GM12878 (cell line): ENCODE results near the gene CCDC57.
A peak's percentile ranks its signal among the peaks of the same experiment; 100 is the strongest.

Source experiments
- BHLHE40 ChIP-seq, 2 experiments: fragments of 450-650 bp in 1 of 2; IDR thresholded peaks; 2 replicates each; pipeline ENCODE4 v1.6.1; 2011 to 2017; ENCODE audit warnings: low read depth in 2 of 2, borderline replicate concordance in 1 of 2, improper control_type of control experiment in 1 of 2, low read length in 1 of 2, mild to moderate bottlenecking in 1 of 2
- FOS ChIP-seq: IDR thresholded peaks from 3 replicates; pipeline ENCODE4 v1.6.1; 2011; ENCODE audit warnings: borderline replicate concordance; ENCODE audit not compliant: insufficient read length; ENCODE audit errors: extremely low read depth
- KLF5 ChIP-seq: fragments of 450-650 bp; IDR thresholded peaks from 2 replicates; pipeline ENCODE4 v1.6.1; 2014; ENCODE audit warnings: mild to moderate bottlenecking; ENCODE audit not compliant: partially characterized antibody
- MXI1 ChIP-seq: fragments of 150-350 bp; IDR thresholded peaks from 2 replicates; pipeline ENCODE4 v1.6.1; 2011; ENCODE audit warnings: low read depth, mild to moderate bottlenecking, inconsistent platforms, low read length, improper control_type of control experiment
- MYC ChIP-seq: IDR thresholded peaks from 2 replicates; pipeline ENCODE4 v1.6.1; 2011; ENCODE audit warnings: mild to moderate bottlenecking, low read length, moderate library complexity, inconsistent platforms; ENCODE audit not compliant: insufficient read depth, insufficient replicate concordance, insufficient read length, severe bottlenecking
- POLR2AphosphoS5 ChIP-seq: IDR thresholded peaks from 2 replicates; pipeline ENCODE4 v1.6.1; 2011; ENCODE audit warnings: mild to moderate bottlenecking, low read length, inconsistent platforms
- SP1 ChIP-seq: IDR thresholded peaks from one replicate; pipeline ENCODE4 v1.6.1; 2011; ENCODE audit warnings: low read depth, low read length
- ZSCAN29 ChIP-seq: fragments of 450-650 bp; IDR thresholded peaks from 2 replicates; pipeline ENCODE4 v1.6.1; 2017; ENCODE audit warnings: mild to moderate bottlenecking, moderate library complexity
- ZZZ3 ChIP-seq: IDR thresholded peaks from 2 replicates; pipeline ENCODE4 v1.6.1; 2011; ENCODE audit warnings: low read depth; ENCODE audit not compliant: control insufficient read depth, insufficient read length
- TF ChIP-seq, protein P1 (sequence below): fragments of 450-650 bp; IDR thresholded peaks from 2 replicates; pipeline ENCODE4 v1.6.1; 2017; ENCODE audit warnings: mild to moderate bottlenecking, low read depth, inconsistent platforms; ENCODE audit not compliant: poor library complexity, severe bottlenecking
- TF ChIP-seq, protein P2 (sequence below), 3 experiments: IDR thresholded peaks in 2 of 3; conservative IDR thresholded peaks in 1 of 3; 2 replicates each; pipeline ENCODE4 v1.5.1; 2011; ENCODE audit warnings: low read depth in 3 of 3, low read length in 3 of 3, mild to moderate bottlenecking in 3 of 3, control low read depth in 2 of 3, moderate library complexity in 2 of 3, inconsistent platforms in 1 of 3, mixed read lengths in 1 of 3; ENCODE audit not compliant: control insufficient read depth in 2 of 3, insufficient read depth in 1 of 3; ENCODE audit errors: extremely low read depth in 1 of 3

DNA sequence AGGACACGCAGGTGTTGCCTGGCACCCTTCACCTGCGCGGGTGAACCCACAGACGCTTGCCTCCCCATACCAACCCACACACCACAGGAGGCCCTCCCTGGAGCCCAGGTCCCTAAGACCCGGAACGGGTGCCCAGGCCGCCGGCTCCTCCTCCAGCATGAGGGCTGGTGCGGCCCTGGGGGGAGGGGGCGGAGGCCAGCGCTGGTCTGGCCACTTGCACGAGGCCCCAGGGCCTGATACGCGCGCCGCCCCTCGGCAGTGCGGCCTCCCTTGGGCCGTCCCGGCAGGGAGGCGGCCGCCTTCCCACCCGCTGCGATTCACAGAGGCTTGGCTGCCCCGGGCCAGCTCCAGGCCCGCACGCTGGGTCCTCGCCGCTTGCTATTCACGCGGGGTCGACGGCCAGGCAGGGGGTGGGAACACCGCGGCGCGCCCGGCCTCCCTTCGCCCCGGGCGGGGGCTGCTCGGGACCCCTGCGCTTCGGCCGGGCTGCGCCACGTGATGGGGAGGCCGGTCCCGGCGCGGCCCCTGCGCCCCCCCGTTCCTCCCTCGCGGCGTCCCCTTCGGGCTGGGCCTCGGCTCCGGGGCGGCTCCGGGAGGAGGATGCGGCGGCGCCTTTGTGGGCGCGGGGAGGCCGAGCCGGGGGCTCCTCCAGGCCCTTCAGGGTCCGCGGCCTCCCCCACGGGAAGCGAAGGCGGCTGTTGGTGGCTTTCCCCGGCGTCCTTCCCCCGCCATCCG lies 115.3 kb downstream of the CCDC57 start:
- TF ChIP-seq ZSCAN29 = no peak
- TF ChIP-seq MXI1 = no peak; the same call in 1 of the 2 replicates
- no peak for TF ChIP-seq ZZZ3
- TF ChIP-seq BHLHE40 (IDR thresholded peaks at IDR 0.05; ENCODE audit: borderline replicate concordance in 1 of 2, low read depth in 2 of 2, low read length in 1 of 2) = peak in 1 of 2 experiments; percentile 64; a peak in 2 of 4 replicates
- TF ChIP-seq, protein P1, sequence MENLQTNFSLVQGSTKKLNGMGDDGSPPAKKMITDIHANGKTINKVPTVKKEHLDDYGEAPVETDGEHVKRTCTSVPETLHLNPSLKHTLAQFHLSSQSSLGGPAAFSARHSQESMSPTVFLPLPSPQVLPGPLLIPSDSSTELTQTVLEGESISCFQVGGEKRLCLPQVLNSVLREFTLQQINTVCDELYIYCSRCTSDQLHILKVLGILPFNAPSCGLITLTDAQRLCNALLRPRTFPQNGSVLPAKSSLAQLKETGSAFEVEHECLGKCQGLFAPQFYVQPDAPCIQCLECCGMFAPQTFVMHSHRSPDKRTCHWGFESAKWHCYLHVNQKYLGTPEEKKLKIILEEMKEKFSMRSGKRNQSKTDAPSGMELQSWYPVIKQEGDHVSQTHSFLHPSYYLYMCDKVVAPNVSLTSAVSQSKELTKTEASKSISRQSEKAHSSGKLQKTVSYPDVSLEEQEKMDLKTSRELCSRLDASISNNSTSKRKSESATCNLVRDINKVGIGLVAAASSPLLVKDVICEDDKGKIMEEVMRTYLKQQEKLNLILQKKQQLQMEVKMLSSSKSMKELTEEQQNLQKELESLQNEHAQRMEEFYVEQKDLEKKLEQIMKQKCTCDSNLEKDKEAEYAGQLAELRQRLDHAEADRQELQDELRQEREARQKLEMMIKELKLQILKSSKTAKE = no peak
- TF ChIP-seq MYC = no peak
- TF ChIP-seq FOS = no peak
- no peak for TF ChIP-seq POLR2AphosphoS5
- no peak for TF ChIP-seq KLF5
- TF ChIP-seq, protein P2, sequence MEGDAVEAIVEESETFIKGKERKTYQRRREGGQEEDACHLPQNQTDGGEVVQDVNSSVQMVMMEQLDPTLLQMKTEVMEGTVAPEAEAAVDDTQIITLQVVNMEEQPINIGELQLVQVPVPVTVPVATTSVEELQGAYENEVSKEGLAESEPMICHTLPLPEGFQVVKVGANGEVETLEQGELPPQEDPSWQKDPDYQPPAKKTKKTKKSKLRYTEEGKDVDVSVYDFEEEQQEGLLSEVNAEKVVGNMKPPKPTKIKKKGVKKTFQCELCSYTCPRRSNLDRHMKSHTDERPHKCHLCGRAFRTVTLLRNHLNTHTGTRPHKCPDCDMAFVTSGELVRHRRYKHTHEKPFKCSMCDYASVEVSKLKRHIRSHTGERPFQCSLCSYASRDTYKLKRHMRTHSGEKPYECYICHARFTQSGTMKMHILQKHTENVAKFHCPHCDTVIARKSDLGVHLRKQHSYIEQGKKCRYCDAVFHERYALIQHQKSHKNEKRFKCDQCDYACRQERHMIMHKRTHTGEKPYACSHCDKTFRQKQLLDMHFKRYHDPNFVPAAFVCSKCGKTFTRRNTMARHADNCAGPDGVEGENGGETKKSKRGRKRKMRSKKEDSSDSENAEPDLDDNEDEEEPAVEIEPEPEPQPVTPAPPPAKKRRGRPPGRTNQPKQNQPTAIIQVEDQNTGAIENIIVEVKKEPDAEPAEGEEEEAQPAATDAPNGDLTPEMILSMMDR (IDR thresholded peaks at IDR 0.05 in 2 of 3, conservative IDR thresholded peaks at IDR 0.05 in 1 of 3; ENCODE audit: control insufficient read depth in 2 of 3, extremely low read depth in 1 of 3, insufficient read depth in 1 of 3, low read depth in 3 of 3, low read length in 3 of 3) = no peak
- no peak for TF ChIP-seq SP1
